NCI-H2196 (cell line): ENCODE results near the gene MGAT4C.
"Not testable (repeated sequence)": the region's sequence is repeated elsewhere in the genome, so short reads cannot be mapped to it uniquely, and the experiment has no call there.

Source experiments
- DNase-seq: peaks from one replicate; lab custom pipeline; 2025; ENCODE audit not compliant: unreplicated experiment; lab: John Stamatoyannopoulos, UW

The MGAT4C gene

GRCh38 chr12:86256163-86256562 is at the start of gene MGAT4C:
MGAT4C (minus strand) TSS chr12:86256391.
- peak; percentile 9 for DNase-seq

- not testable (repeated sequence) for DNase-seq
Observed at GRCh38 chr12:86296396-86296795, 40.2 kb upstream of the MGAT4C start.

GRCh38 chr12:86293682-86294240 is 37.6 kb upstream of the MGAT4C start:
- no peak for DNase-seq

GRCh38 chr12:86292480-86292879 is 36.3 kb upstream of the MGAT4C start:
- DNase-seq = no peak

- no peak for DNase-seq
Observed at GRCh38 chr12:86290615-86291014, 34.4 kb upstream of the MGAT4C start.

GRCh38 chr12:86286119-86286518 is 29.9 kb upstream of the MGAT4C start:
- no peak for DNase-seq

GRCh38 chr12:86283620-86284019 is 27.4 kb upstream of the MGAT4C start:
- DNase-seq = no peak

- DNase-seq = no peak
Observed at GRCh38 chr12:86275356-86275755, 19.2 kb upstream of the MGAT4C start.

- DNase-seq = no peak
Observed at GRCh38 chr12:86265329-86265695, 9.1 kb upstream of the MGAT4C start.

- DNase-seq = no peak
Observed at GRCh38 chr12:86264451-86265328, 8.5 kb upstream of the MGAT4C start.

- DNase-seq = no peak
Observed at GRCh38 chr12:86261578-86261977, 5.4 kb upstream of the MGAT4C start.

- DNase-seq = no peak
Observed at GRCh38 chr12:86261142-86261541, 5.0 kb upstream of the MGAT4C start.

- no peak for DNase-seq
Observed at GRCh38 chr12:86260183-86260582, 4.0 kb upstream of the MGAT4C start.

- no peak for DNase-seq
Observed at GRCh38 chr12:86257134-86257533, 943 bp upstream of the MGAT4C start.

GRCh38 chr12:86254399-86255107 is 1.6 kb downstream of the MGAT4C start:
- no peak for DNase-seq

- DNase-seq = no peak
Observed at GRCh38 chr12:86249851-86250250, 6.3 kb downstream of the MGAT4C start.

- DNase-seq = no peak
Observed at GRCh38 chr12:86249276-86249675, 6.9 kb downstream of the MGAT4C start.

GRCh38 chr12:86247871-86248270 is 8.3 kb downstream of the MGAT4C start:
- no peak for DNase-seq

- DNase-seq = no peak
Observed at GRCh38 chr12:86241600-86241999, 14.6 kb downstream of the MGAT4C start.

GRCh38 chr12:86234316-86234855 is 21.8 kb downstream of the MGAT4C start:
- DNase-seq = no peak

GRCh38 chr12:86233126-86233525 is 23.1 kb downstream of the MGAT4C start:
- DNase-seq = no peak
